ENCODE data around the gene HEG1. TPM values are rescaled to one million over a fixed set of nuclear protein-coding genes. Genes with fewer than 3 reads are reported as not detected.
A peak's percentile ranks its signal among the peaks of the same experiment; 100 is the strongest.

The HEG1 gene
- total RNA-seq, 2 experiments from 2014 or later: 31.2 to 32.6 TPM

DNA sequence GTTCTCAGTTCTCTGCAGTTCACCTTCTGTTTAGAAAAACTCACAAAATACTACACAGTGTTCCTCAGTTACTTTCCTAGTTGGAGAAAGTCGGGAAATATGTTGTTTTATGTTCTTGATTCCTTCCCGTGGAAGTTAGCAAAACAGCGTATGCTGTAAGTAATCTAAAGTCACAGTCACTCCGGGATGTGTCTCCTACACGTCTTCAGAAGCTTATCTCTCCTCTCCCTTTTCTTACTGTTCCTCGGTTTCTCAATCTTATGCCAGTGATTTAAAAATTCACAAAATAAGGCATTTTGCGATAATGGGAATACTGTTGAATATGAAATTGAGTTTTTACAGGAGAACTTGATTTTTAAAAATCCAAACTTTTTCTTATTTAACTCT lies 1.7 kb downstream of the HEG1 start:
- POLR2A ChIA-PET: interaction anchor here (0.6 to 1.3 kb wide), 5 partner anchors 9 to 321 kb away, joined by 3 to 4 read pairs (median 3); partner anchors contain the start of gene ZNF148
- Mint-ChIP-seq H3K27ac (peak overlapping the region; percentile 90), H3K9me3 (no peaks in the 10 kb centered on the region), H3K4me1 (ENCODE audit: low read depth) (peaks cover 54% of the 10 kb centered on the region), H3K27me3 (no peaks in the 10 kb centered on the region), H3K4me3 (peak overlapping the region; percentile 96), H3K36me3 (ENCODE audit: low read depth) (peaks cover 19% of the 10 kb centered on the region)
- CTCF ChIA-PET: no interaction called here
- no peaks in the 10 kb centered on the region for H3K36me3 ChIP-seq (ENCODE audit: insufficient read depth, low read length)
- ATAC-seq (ENCODE audit: poor library complexity) (no peak), DNase-seq (no peak)
- peaks cover 58% of the 10 kb centered on the region for H3K4me1 ChIP-seq (ENCODE audit: insufficient read depth, low read length)
- H3K27ac ChIP-seq (ENCODE audit: low read depth in 1 of 2, low read length in 2 of 2): peak overlapping the region; percentile 74 to 86
- intact Hi-C loops (cut with DNase I, micrococcal nuclease): loop anchor here (2.0 to 10.0 kb wide), 7 partner anchors 42 to 1421 kb away; partner anchors contain the start of genes UMPS (in 1 of the 2) and ZXDC (in 1 of the 2)
- no peak for TF ChIP-seq CTCF (IDR thresholded peaks at IDR 0.05)
- no peaks in the 10 kb centered on the region for H3K27me3 ChIP-seq (ENCODE audit: control insufficient read depth in 1 of 2, insufficient read depth in 2 of 2, low read length in 2 of 2)
- peak overlapping the region; percentile 74 for H3K4me3 ChIP-seq (ENCODE audit: low read length)
- no peaks in the 10 kb centered on the region for H3K9me3 ChIP-seq (ENCODE audit: control insufficient read depth in 1 of 2, insufficient read depth in 1 of 2, low read length in 2 of 2)

GRCh38 chr3:125053304-125053699 lies 2.5 kb downstream of the HEG1 start:
- intact Hi-C loops (cut with DNase I, micrococcal nuclease): loop anchor here (5.0 to 10.0 kb wide), 6 partner anchors 41 to 1421 kb away; partner anchors contain the start of genes UMPS (in 1 of the 2) and ZXDC (in 1 of the 2)
- DNase-seq (no peak), ATAC-seq (ENCODE audit: poor library complexity) (no peak)
- peaks cover 62% of the 10 kb centered on the region for H3K4me1 ChIP-seq (ENCODE audit: insufficient read depth, low read length)
- Mint-ChIP-seq H3K27ac (peak overlapping the region; percentile 90), H3K27me3 (no peaks in the 10 kb centered on the region), H3K4me1 (ENCODE audit: low read depth) (peaks cover 58% of the 10 kb centered on the region), H3K4me3 (peak overlapping the region; percentile 96), H3K36me3 (ENCODE audit: low read depth) (peaks cover 19% of the 10 kb centered on the region), H3K9me3 (no peaks in the 10 kb centered on the region)
- no peaks in the 10 kb centered on the region for H3K9me3 ChIP-seq (ENCODE audit: control insufficient read depth in 1 of 2, insufficient read depth in 1 of 2, low read length in 2 of 2)
- POLR2A ChIA-PET: interaction anchor here (1.2 to 2.5 kb wide), 6 partner anchors 21 to 328 kb away, joined by 3 to 31 read pairs (median 4); partner anchors contain the start of gene ZNF148
- CTCF ChIA-PET: no interaction called here
- H3K36me3 ChIP-seq (ENCODE audit: insufficient read depth, low read length): no peaks in the 10 kb centered on the region
- peak overlapping the region; percentile 74 to 86 for H3K27ac ChIP-seq (ENCODE audit: low read depth in 1 of 2, low read length in 2 of 2)
- no peak overlapping the region for H3K4me3 ChIP-seq (ENCODE audit: low read length)
- no peaks in the 10 kb centered on the region for H3K27me3 ChIP-seq (ENCODE audit: control insufficient read depth in 1 of 2, insufficient read depth in 2 of 2, low read length in 2 of 2)
- no peak for TF ChIP-seq CTCF (IDR thresholded peaks at IDR 0.05)

- Histone ChIP-seq H3K4me3 (ENCODE audit: low read length) (peak overlapping the region; percentile 44), H3K9me3 (ENCODE audit: control insufficient read depth in 1 of 2, insufficient read depth in 1 of 2, low read length in 2 of 2) (no peaks in the 10 kb centered on the region), H3K27ac (ENCODE audit: low read depth in 1 of 2, low read length in 2 of 2) (peak overlapping the region; percentile 74 to 86), H3K36me3 (ENCODE audit: insufficient read depth, low read length) (peaks cover 1% of the 10 kb centered on the region), H3K27me3 (ENCODE audit: control insufficient read depth in 1 of 2, insufficient read depth in 2 of 2, low read length in 2 of 2) (no peaks in the 10 kb centered on the region), H3K4me1 (ENCODE audit: insufficient read depth, low read length) (peaks cover 65% of the 10 kb centered on the region)
- intact Hi-C loops (cut with DNase I, micrococcal nuclease): loop anchor here (1.0 to 10.0 kb wide), 7 partner anchors 40 to 1422 kb away; partner anchors contain the start of genes UMPS (in 1 of the 2) and ZXDC (in 1 of the 2)
- POLR2A ChIA-PET: interaction anchor here (0.6 to 2.5 kb wide), 13 partner anchors 20 to 1851 kb away, joined by 3 to 31 read pairs (median 3); partner anchors contain the start of genes SEC22A and ZNF148
- Mint-ChIP-seq H3K4me1 (ENCODE audit: low read depth) (peaks cover 62% of the 10 kb centered on the region), H3K36me3 (ENCODE audit: low read depth) (peaks cover 19% of the 10 kb centered on the region), H3K27me3 (no peaks in the 10 kb centered on the region), H3K9me3 (no peaks in the 10 kb centered on the region), H3K4me3 (peak overlapping the region; percentile 96), H3K27ac (peak overlapping the region; percentile 90)
- ATAC-seq (ENCODE audit: poor library complexity): no peak
- no peak for TF ChIP-seq CTCF (IDR thresholded peaks at IDR 0.05)
- no peak for DNase-seq
- CTCF ChIA-PET: no interaction called here
Observed at GRCh38 chr3:125052624-125053303, 3.0 kb downstream of the HEG1 start.

All from CD4-positive, alpha-beta T cell (primary cell).